Loucy (cell line): ENCODE results near the gene ZSCAN5A.
A peak's percentile ranks its signal among the peaks of the same experiment; 100 is the strongest.
"Not testable (repeated sequence)": the region's sequence is repeated elsewhere in the genome, so short reads cannot be mapped to it uniquely, and the experiment has no call there.

ENCODE experiments used
- H2AFZ ChIP-seq: fragments of 200-600 bp; sonication (generic); 2 replicates; pipeline ENCODE4 v1.6.0; 2016; ENCODE audit warnings: antibody characterized with exemption, mild to moderate bottlenecking, low read length, moderate library complexity
- H3F3A ChIP-seq: fragments of 200-600 bp; 2 replicates; pipeline ENCODE4 v1.6.0; 2016; ENCODE audit warnings: antibody characterized with exemption, low read depth, mild to moderate bottlenecking
- H3K27me3 ChIP-seq: fragments of 200-600 bp; sonication (generic); 2 replicates; pipeline ENCODE4 v1.6.1; 2014; ENCODE audit warnings: low read length, mild to moderate bottlenecking; ENCODE audit not compliant: insufficient read depth, poor library complexity, severe bottlenecking
- H3K36me3 ChIP-seq: fragments of 200-600 bp; sonication (generic); 2 replicates; pipeline ENCODE4 v1.6.1; 2016; ENCODE audit warnings: low read length; ENCODE audit not compliant: insufficient read depth
- H3K4me1 ChIP-seq: fragments of 200-600 bp; sonication (generic); 2 replicates; pipeline ENCODE4 v1.5.1; 2014; ENCODE audit warnings: low read length, mild to moderate bottlenecking; ENCODE audit not compliant: insufficient read depth, poor library complexity, severe bottlenecking
- H3K4me2 ChIP-seq: fragments of 200-600 bp; sonication (generic); 2 replicates; pipeline ENCODE4 v1.6.0; 2014; ENCODE audit warnings: antibody characterized with exemption, low read length, low read depth, mild to moderate bottlenecking; ENCODE audit not compliant: poor library complexity, severe bottlenecking
- H3K4me3 ChIP-seq: fragments of 200-600 bp; sonication (generic); 2 replicates; pipeline ENCODE4 v1.5.1; 2014; ENCODE audit warnings: low read length, mild to moderate bottlenecking, mixed read lengths; ENCODE audit not compliant: poor library complexity, severe bottlenecking
- H3K79me2 ChIP-seq: fragments of 200-600 bp; sonication (generic); 2 replicates; pipeline ENCODE4 v1.6.1; 2014; ENCODE audit warnings: low read length; ENCODE audit not compliant: insufficient read depth
- H3K9ac ChIP-seq: fragments of 200-600 bp; sonication (generic); 2 replicates; pipeline ENCODE4 v1.6.0; 2014; ENCODE audit warnings: mild to moderate bottlenecking, low read depth, low read length, moderate library complexity; ENCODE audit not compliant: poor library complexity, severe bottlenecking
- H3K9me2 ChIP-seq: fragments of 200-600 bp; sonication (generic); replicated peaks from 2 replicates; pipeline ENCODE4 v1.6.1; 2016; ENCODE audit warnings: low read depth, low read length, mixed read lengths
- H3K9me3 ChIP-seq: fragments of 200-600 bp; sonication (generic); 2 replicates; pipeline ENCODE4 v1.6.1; 2014; ENCODE audit warnings: mild to moderate bottlenecking, antibody characterized with exemption, low read length, low read depth; ENCODE audit not compliant: insufficient read depth
- H4K20me1 ChIP-seq: fragments of 200-600 bp; sonication (generic); 2 replicates; pipeline ENCODE4 v1.6.0; 2014; ENCODE audit warnings: antibody characterized with exemption, low read length, mild to moderate bottlenecking; ENCODE audit not compliant: insufficient read depth, poor library complexity, severe bottlenecking
- EZH2phosphoT487 ChIP-seq: fragments of 200-600 bp; IDR thresholded peaks from 2 replicates; pipeline ENCODE4 v1.6.1; 2018; ENCODE audit warnings: antibody characterized with exemption, mild to moderate bottlenecking, moderate library complexity, borderline replicate concordance
- TF ChIP-seq, protein P1 (sequence below): fragments of 200-600 bp; sonication (generic); conservative IDR thresholded peaks from 2 replicates; pipeline ENCODE4 v1.5.1; 2014; ENCODE audit warnings: mild to moderate bottlenecking, antibody characterized with exemption, low read length

Gene ZSCAN5A

DNA sequence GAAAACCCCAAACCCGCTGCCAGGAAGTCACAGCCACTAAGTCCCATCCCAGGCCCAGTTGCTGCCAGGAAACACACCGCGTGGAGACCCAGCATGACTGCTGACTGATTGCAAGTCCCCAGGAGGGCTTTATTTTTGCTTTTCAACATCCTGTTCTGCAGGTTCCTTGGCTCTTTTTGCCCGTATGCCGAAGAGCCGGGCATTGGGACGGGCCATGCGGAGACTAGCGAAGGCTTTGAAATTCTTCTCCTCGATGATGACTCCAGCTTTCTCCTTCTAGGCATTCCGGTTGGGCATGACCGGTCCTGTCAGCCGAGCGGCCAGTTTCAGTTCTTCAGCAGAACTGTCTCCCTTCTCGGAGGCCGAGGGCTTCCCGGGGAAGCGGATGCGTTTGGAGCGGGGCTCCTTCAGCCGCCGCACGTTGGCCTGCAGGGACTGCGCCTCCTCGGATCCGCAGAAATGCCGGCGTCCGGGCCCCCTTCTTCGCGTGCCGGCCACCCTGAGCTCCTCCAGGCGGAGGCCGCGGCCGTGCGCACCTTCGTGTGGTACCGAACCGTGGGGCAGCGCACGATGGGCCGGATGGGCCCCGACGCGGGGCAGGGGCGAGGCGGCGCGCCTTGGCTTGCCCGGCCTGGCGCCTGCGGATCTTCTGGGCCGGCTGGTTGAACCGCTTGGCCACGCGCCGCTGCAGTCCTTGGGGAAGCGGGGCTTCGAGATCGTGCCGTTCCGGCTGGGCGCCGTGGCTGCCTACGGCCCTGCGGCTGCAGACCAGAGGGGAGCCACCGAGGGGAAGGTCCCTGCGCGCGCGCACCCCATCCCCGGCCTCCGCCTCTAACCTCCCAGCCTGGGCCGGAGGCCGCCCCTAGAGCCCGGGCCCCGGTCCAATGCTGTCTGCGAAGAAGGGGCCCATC is 97.3 kb downstream of the ZSCAN5A start:
- H3K4me3 ChIP-seq = no peak overlapping the region

GRCh38 chr19:56211718-56212117 is 102.9 kb downstream of the ZSCAN5A start:
- Histone ChIP-seq H3K27me3 (no peaks in the 10 kb centered on the region), H3K4me3 (no peak overlapping the region), H3K9me3 (no peaks in the 10 kb centered on the region), H3K9ac (no peak overlapping the region), H2AFZ (no peak overlapping the region), H3K9me2 (no peaks in the 10 kb centered on the region), H3K4me1 (no peaks in the 10 kb centered on the region), H3F3A (no peaks in the 10 kb centered on the region), H3K36me3 (no peaks in the 10 kb centered on the region), H3K79me2 (no peaks in the 10 kb centered on the region), H3K4me2 (no peak overlapping the region), H4K20me1 (no peaks in the 10 kb centered on the region)
- no peak for TF ChIP-seq EZH2phosphoT487
- TF ChIP-seq, protein P1, sequence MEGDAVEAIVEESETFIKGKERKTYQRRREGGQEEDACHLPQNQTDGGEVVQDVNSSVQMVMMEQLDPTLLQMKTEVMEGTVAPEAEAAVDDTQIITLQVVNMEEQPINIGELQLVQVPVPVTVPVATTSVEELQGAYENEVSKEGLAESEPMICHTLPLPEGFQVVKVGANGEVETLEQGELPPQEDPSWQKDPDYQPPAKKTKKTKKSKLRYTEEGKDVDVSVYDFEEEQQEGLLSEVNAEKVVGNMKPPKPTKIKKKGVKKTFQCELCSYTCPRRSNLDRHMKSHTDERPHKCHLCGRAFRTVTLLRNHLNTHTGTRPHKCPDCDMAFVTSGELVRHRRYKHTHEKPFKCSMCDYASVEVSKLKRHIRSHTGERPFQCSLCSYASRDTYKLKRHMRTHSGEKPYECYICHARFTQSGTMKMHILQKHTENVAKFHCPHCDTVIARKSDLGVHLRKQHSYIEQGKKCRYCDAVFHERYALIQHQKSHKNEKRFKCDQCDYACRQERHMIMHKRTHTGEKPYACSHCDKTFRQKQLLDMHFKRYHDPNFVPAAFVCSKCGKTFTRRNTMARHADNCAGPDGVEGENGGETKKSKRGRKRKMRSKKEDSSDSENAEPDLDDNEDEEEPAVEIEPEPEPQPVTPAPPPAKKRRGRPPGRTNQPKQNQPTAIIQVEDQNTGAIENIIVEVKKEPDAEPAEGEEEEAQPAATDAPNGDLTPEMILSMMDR = no peak

More for the DNA sequence above, 97.3 kb downstream of the ZSCAN5A start:
- H3K9me3 ChIP-seq = no peaks in the 10 kb centered on the region
- no peak overlapping the region for H2AFZ ChIP-seq
- H3K4me1 ChIP-seq = no peaks in the 10 kb centered on the region
- no peaks in the 10 kb centered on the region for H3K9me2 ChIP-seq
- no peaks in the 10 kb centered on the region for H4K20me1 ChIP-seq
- H3K79me2 ChIP-seq = no peaks in the 10 kb centered on the region
- peaks cover 10% of the 10 kb centered on the region; the same call in 1 of the 2 replicates for H3K36me3 ChIP-seq
- H3F3A ChIP-seq = no peaks in the 10 kb centered on the region
- TF ChIP-seq, protein P1 = no peak
- TF ChIP-seq EZH2phosphoT487 = no peak
- no peaks in the 10 kb centered on the region for H3K27me3 ChIP-seq
- no peak overlapping the region for H3K4me2 ChIP-seq
- H3K9ac ChIP-seq = peak overlapping the region; percentile 11

DNA sequence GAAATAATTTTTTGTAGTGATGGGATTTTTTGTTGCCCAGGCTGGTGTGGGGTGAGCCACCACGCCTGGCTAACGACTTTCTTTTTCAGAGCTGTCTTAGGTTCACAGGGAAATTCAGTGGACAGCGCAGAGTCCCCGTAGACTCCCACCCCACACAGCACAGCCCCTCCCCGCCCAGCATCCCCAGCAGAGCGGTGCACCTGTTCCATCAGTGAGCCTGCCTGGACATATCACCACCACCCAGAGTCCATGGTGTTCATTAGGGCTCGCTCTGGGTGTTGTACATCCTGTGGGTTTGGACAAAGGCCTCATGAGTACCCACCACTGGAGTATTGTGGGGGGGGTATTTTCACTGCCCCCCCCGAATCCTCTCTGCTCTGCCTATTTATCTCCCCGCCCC is 104.6 kb downstream of the ZSCAN5A start:
- H3K79me2 ChIP-seq, H3K9me3 ChIP-seq, H3K36me3 ChIP-seq, H3F3A ChIP-seq, H3K4me1 ChIP-seq, H3K4me2 ChIP-seq, H3K9me2 ChIP-seq, H3K27me3 ChIP-seq, H3K4me3 ChIP-seq, H3K9ac ChIP-seq, H2AFZ ChIP-seq, H4K20me1 ChIP-seq: not testable (repeated sequence)

DNA sequence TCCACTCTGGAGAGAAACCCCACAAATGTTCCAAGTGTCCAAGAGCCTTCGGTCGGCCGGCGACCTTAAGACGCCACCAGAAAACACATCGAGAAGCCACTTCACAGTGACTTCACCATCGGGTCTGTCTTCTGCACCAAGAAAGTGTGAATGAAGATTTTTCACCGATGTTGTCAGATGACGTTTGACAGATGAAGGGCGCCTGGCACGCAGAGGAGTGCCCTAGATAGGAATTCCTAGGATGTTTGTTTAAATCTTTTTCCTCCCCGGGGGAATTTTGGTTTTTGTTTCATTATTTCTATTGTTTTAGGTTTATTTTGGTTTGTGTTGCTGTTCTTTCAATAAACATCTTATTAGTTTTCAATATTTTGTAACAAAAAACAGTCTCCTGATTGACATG is 105.5 kb downstream of the ZSCAN5A start:
- no peaks in the 10 kb centered on the region for H3K9me2 ChIP-seq
- no peaks in the 10 kb centered on the region for H3K36me3 ChIP-seq
- no peaks in the 10 kb centered on the region for H3K79me2 ChIP-seq
- H3K9me3 ChIP-seq = no peaks in the 10 kb centered on the region
- H3K9ac ChIP-seq = no peak overlapping the region
- no peaks in the 10 kb centered on the region for H3K4me1 ChIP-seq
- no peak overlapping the region for H3K4me2 ChIP-seq
- no peaks in the 10 kb centered on the region for H3K27me3 ChIP-seq
- H3K4me3 ChIP-seq = no peak overlapping the region
- H3F3A ChIP-seq = no peaks in the 10 kb centered on the region
- TF ChIP-seq EZH2phosphoT487 = no peak
- TF ChIP-seq, protein P1 = no peak
- no peak overlapping the region for H2AFZ ChIP-seq
- H4K20me1 ChIP-seq = no peaks in the 10 kb centered on the region
